Endothelial cell of umbilical vein (primary cell): ENCODE measurements around the gene SOX11. TPM values are rescaled to one million over a fixed set of nuclear protein-coding genes. Genes with fewer than 3 reads are reported as not detected.

ENCODE experiments used
- BruUV-seq: library from RNA; stranded (reverse); fragments of 400-500 nt; replicated peaks from 2 replicates; lab custom pipeline; 2021; lab: Mats Ljungman, UMichigan
- CTCF ChIA-PET: fragments of 300-600, 350-600 bp; sonication (Branson Sonifier 250); formaldehyde crosslinking; loops from one replicate; lab custom pipeline; 2021; ENCODE audit warnings: antibody characterized with exemption, inconsistent platforms; lab: Charles Lee
- POLR2A ChIA-PET: fragments of 300-600, 350-600 bp; sonication (Branson Sonifier 250); formaldehyde crosslinking; loops from one replicate; lab custom pipeline; 2021; ENCODE audit warnings: antibody characterized with exemption, inconsistent platforms; lab: Charles Lee
- DNase-seq: peaks from one replicate; pipeline ENCODE4 v3.0.0-alpha.2; 2011; ENCODE audit warnings: low read depth, low spot score
- FAIRE-seq: peaks from 2 replicates; lab custom pipeline; 2011; peaks lifted over from hg19 to GRCh38; lab: Jason Lieb, UNC
- H2AFZ ChIP-seq: 2 replicates; pipeline ENCODE4 v1.6.0; 2012; ENCODE audit warnings: low read depth, low read length, control low read depth, inconsistent platforms
- H3K27ac ChIP-seq: 2 replicates; pipeline ENCODE4 v1.5.1; 2011; ENCODE audit warnings: low read depth, mild to moderate bottlenecking, control low read depth, low read length, moderate library complexity; ENCODE audit not compliant: insufficient read depth
- H3K27me3 ChIP-seq, 2 experiments: 2 replicates each; pipeline versions ENCODE4 v1.6.0 to v1.6.1; 2011; ENCODE audit warnings: low read length in 2 of 2, mixed read lengths in 1 of 2; ENCODE audit not compliant: control insufficient read depth in 2 of 2, insufficient read depth in 2 of 2
- H3K36me3 ChIP-seq, 2 experiments: 2 replicates in 1 of 2; 3 replicates in 1 of 2; pipeline ENCODE4 v1.5.1; 2011; ENCODE audit warnings: low read length in 2 of 2, mild to moderate bottlenecking in 1 of 2, moderate library complexity in 1 of 2; ENCODE audit not compliant: control insufficient read depth in 2 of 2, insufficient read depth in 2 of 2; ENCODE audit errors: extremely low read depth in 1 of 2
- H3K4me1 ChIP-seq: 3 replicates; pipeline ENCODE4 v1.5.1; 2011; ENCODE audit warnings: mild to moderate bottlenecking, low read length; ENCODE audit not compliant: control insufficient read depth, insufficient read depth; ENCODE audit errors: extremely low read depth
- H3K4me2 ChIP-seq: 2 replicates; pipeline ENCODE4 v1.6.1; 2011; ENCODE audit warnings: low read length, control low read depth, mixed read lengths; ENCODE audit not compliant: insufficient read depth
- H3K4me3 ChIP-seq, 3 experiments: fragments of 200-600 bp in 1 of 3; sonication (generic), shearing (Covaris generic) in 1 of 3; replicated peaks in 1 of 3; 2 replicates each; pipeline ENCODE4 v1.5.1; 2011 to 2016; ENCODE audit warnings: control low read depth in 3 of 3, low read length in 3 of 3, mild to moderate bottlenecking in 2 of 3, inconsistent platforms in 1 of 3, low read depth in 1 of 3, moderate library complexity in 1 of 3; ENCODE audit not compliant: insufficient read depth in 1 of 3
- H3K79me2 ChIP-seq: 2 replicates; pipeline ENCODE4 v1.6.0; 2012; ENCODE audit warnings: low read length, inconsistent platforms; ENCODE audit not compliant: control insufficient read depth, insufficient read depth
- H3K9ac ChIP-seq: replicated peaks from 2 replicates; pipeline ENCODE3; 2011; ENCODE audit warnings: low read length, control low read depth; ENCODE audit not compliant: insufficient read depth; ENCODE audit errors: extremely low read depth
- H3K9me1 ChIP-seq: replicated peaks from 3 replicates; pipeline ENCODE4 v1.6.0; 2011; ENCODE audit warnings: mild to moderate bottlenecking, low read length; ENCODE audit not compliant: control insufficient read depth, insufficient read depth; ENCODE audit errors: extremely low read depth
- H3K9me3 ChIP-seq: replicated peaks from 2 replicates; pipeline ENCODE4 v1.5.1; 2012; ENCODE audit warnings: low read length, inconsistent platforms; ENCODE audit not compliant: control insufficient read depth, insufficient read depth
- H4K20me1 ChIP-seq: replicated peaks from 2 replicates; pipeline ENCODE3; 2011; ENCODE audit warnings: mild to moderate bottlenecking, low read length; ENCODE audit not compliant: control insufficient read depth, insufficient read depth; ENCODE audit errors: extremely low read depth
- EZH2 ChIP-seq: IDR thresholded peaks from 2 replicates; pipeline ENCODE4 v1.6.1; 2012; ENCODE audit warnings: borderline replicate concordance, low read depth, mild to moderate bottlenecking, moderate library complexity, low read length, inconsistent platforms; ENCODE audit not compliant: severe bottlenecking
- FOS ChIP-seq: IDR thresholded peaks from 2 replicates; pipeline ENCODE4 v1.6.1; 2011; ENCODE audit warnings: mild to moderate bottlenecking, low read length, moderate library complexity, borderline replicate concordance; ENCODE audit not compliant: insufficient read depth
- GATA2 ChIP-seq: IDR thresholded peaks from 2 replicates; pipeline ENCODE4 v1.7.0; 2011; ENCODE audit warnings: low read depth, mild to moderate bottlenecking, moderate library complexity, mixed read lengths, low read length; ENCODE audit not compliant: insufficient read length, insufficient read depth
- JUN ChIP-seq: IDR thresholded peaks from 2 replicates; pipeline ENCODE4 v1.6.1; 2011; ENCODE audit warnings: borderline replicate concordance, low read depth; ENCODE audit not compliant: insufficient read length, insufficient read depth
- MYC ChIP-seq: IDR thresholded peaks from one replicate; pipeline ENCODE4 v1.6.1; 2011; ENCODE audit warnings: mild to moderate bottlenecking, low read depth, low read length
- POLR2A ChIP-seq: IDR thresholded peaks from 2 replicates; pipeline ENCODE4 v1.6.1; 2012; ENCODE audit warnings: low read depth, mild to moderate bottlenecking, control low read depth, low read length
- POLR2AphosphoS5 ChIP-seq: IDR thresholded peaks from 2 replicates; pipeline ENCODE4 v1.6.1; 2012; ENCODE audit warnings: low read depth, mild to moderate bottlenecking, control low read depth, low read length, moderate library complexity; ENCODE audit not compliant: insufficient read depth
- dilution Hi-C: fragments of 300-500 bp; cut with MboI; formaldehyde crosslinking; loops from one replicate; pipeline ENCODE4 v1.15.0; 2019; ENCODE audit warnings: low sequenced_read_pairs; ENCODE audit not compliant: extremely low pct_ligation_motif_present
- intact Hi-C: fragments of 100-400 bp; cut with micrococcal nuclease; formaldehyde crosslinking; loops from one replicate; pipeline ENCODE4 v1.10.0; 2022
- polyA plus RNA-seq, 4 experiments: library from polyadenylated mRNA; depleted of rRNA in 3 of 4; stranded (reverse) in 3 of 4; unstranded in 1 of 4; fragments of >200 nt; gene quantifications; 2 replicates each; pipeline versions ENCODE4 v1.2.1 to v1.2.3, GENCODE V29; 2011 to 2012; ENCODE audit warnings: missing spikeins in 1 of 4
- total RNA-seq: library from RNA; stranded (reverse); gene quantifications from 2 replicates; pipeline ENCODE4 v1.2.3, GENCODE V29; 2021
- TF ChIP-seq, protein P1 (sequence below), 2 donors: IDR thresholded peaks; 1 replicate in 1 of 2; 2 replicates in 1 of 2; pipeline ENCODE4 v1.5.1; 2011; ENCODE audit warnings: low read length in 2 of 2, mild to moderate bottlenecking in 2 of 2, moderate library complexity in 2 of 2, control low read depth in 1 of 2, inconsistent platforms in 1 of 2, low read depth in 1 of 2; ENCODE audit not compliant: insufficient read depth in 1 of 2; ENCODE audit errors: extremely low read depth in 1 of 2
- TF ChIP-seq, protein P2 (sequence below): IDR thresholded peaks from 2 replicates; pipeline ENCODE4 v1.6.1; 2011; ENCODE audit not compliant: insufficient read depth, insufficient read length

The SOX11 gene
- total and polyA plus RNA-seq, 2 donors (not counting 3 experiments of a cell fraction or from before 2014, with no cell fraction given): not detected

DNA sequence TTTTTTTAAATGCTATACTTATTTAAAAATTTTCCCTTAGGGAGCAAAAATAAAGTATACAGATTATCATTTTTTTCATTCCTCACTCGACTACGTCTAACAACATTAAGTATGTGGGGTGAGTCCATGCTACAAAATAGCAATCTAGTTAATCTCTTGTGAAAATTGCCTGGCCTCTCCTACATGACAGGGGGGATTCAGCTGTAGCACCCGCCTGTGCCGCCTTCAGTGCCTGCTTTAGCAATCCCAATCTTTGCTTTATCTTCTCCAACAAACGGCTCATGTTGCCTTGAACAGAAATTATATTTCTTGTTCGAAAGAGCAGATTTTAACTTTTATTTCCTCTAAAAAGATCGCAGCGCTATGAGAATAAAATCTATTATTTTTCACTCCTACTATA is 2.4 kb upstream of the SOX11 start:
- Histone ChIP-seq H3K4me2 (no peak overlapping the region), H3K27me3 (peaks cover 21 to 35% of the 10 kb centered on the region in 2 experiments), H3K9ac (no peak overlapping the region), H3K9me3 (no peaks in the 10 kb centered on the region), H3K9me1 (no peaks in the 10 kb centered on the region), H3K4me1 (no peaks in the 10 kb centered on the region), H3K4me3 (no peak overlapping the region), H2AFZ (no peak overlapping the region), H4K20me1 (no peaks in the 10 kb centered on the region), H3K79me2 (no peaks in the 10 kb centered on the region), H3K36me3 (no peaks in the 10 kb centered on the region), H3K27ac (no peak overlapping the region)
- POLR2A ChIA-PET: no interaction called here
- intact Hi-C loops: no loop called here
- dilution Hi-C loops: no loop called here
- TF ChIP-seq FOS: no peak
- TF ChIP-seq, protein P1, sequence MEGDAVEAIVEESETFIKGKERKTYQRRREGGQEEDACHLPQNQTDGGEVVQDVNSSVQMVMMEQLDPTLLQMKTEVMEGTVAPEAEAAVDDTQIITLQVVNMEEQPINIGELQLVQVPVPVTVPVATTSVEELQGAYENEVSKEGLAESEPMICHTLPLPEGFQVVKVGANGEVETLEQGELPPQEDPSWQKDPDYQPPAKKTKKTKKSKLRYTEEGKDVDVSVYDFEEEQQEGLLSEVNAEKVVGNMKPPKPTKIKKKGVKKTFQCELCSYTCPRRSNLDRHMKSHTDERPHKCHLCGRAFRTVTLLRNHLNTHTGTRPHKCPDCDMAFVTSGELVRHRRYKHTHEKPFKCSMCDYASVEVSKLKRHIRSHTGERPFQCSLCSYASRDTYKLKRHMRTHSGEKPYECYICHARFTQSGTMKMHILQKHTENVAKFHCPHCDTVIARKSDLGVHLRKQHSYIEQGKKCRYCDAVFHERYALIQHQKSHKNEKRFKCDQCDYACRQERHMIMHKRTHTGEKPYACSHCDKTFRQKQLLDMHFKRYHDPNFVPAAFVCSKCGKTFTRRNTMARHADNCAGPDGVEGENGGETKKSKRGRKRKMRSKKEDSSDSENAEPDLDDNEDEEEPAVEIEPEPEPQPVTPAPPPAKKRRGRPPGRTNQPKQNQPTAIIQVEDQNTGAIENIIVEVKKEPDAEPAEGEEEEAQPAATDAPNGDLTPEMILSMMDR (IDR thresholded peaks at IDR 0.05; ENCODE audit: extremely low read depth in 1 of 2, insufficient read depth in 1 of 2, low read depth in 1 of 2, low read length in 2 of 2): no peak
- no peak for TF ChIP-seq POLR2AphosphoS5
- TF ChIP-seq MYC: no peak
- TF ChIP-seq EZH2: no peak
- no peak for TF ChIP-seq GATA2
- TF ChIP-seq JUN: no peak
- TF ChIP-seq, protein P2, sequence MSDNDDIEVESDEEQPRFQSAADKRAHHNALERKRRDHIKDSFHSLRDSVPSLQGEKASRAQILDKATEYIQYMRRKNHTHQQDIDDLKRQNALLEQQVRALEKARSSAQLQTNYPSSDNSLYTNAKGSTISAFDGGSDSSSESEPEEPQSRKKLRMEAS: no peak
- no peak for TF ChIP-seq POLR2A
- CTCF ChIA-PET: no interaction called here
- no TSS peak for BruUV-seq
- FAIRE-seq (no peak), DNase-seq (no peak)
